Measurements from ENCODE around the gene CDC14B. TPM values are rescaled to one million over a fixed set of nuclear protein-coding genes. Genes with fewer than 3 reads are reported as not detected.

Gene CDC14B
- total and polyA plus RNA-seq, 2 donors (not counting 1 experiment from before 2014, with no cell fraction given), result 2.8 to 8.5 TPM

DNA sequence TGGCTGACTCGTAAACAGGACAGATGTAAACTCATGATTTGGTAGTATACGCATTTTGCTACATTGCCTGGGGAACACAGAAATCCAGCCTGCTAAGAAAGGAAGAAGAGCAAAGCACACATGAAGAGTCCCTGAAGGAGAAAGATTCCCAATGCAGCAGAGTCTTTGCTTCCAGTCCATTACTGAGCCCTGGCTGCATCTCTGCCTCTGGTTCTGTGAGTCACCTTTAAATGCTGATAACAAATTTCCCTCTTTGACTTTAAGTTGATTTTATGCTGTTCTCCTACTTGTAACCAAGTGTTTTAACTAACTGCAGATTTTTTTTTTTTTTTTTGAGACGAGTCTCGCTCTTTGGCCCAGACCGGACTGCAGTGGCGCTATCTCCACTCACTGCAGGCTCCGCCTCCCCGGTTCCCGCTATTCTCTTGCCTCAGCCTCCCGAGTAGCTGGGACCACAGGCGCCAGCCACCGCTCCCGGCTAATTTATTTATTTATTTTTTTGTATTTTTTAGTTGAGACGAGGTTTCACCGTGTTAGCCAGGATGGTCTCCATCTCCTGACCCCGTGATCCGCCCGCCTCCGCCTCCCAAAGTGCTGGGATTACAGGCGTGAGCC is 44.0 kb upstream of the CDC14B start:
- H3K27me3 Mint-ChIP-seq, result peaks cover 8% of the 10 kb centered on the region
- Histone ChIP-seq H3K36me3 (replicated peaks in 1 of 2; ENCODE audit: control extremely low read depth in 1 of 2, control insufficient read depth in 1 of 2, extremely low read depth in 1 of 2, insufficient read depth in 2 of 2, low read length in 1 of 2) (no peaks in the 10 kb centered on the region), H3K9me3 (ENCODE audit: control extremely low read depth in 1 of 3, control insufficient read depth in 2 of 3, insufficient read depth in 1 of 3, low read length in 2 of 3) (no peaks in the 10 kb centered on the region), H2AFZ (ENCODE audit: insufficient read depth, low read depth, low read length, poor library complexity, severe bottlenecking) (no peak overlapping the region), H3K27ac (ENCODE audit: low read length in 2 of 2) (no peak overlapping the region), H3K27me3 (replicated peaks in 1 of 4; ENCODE audit: control extremely low read depth in 1 of 4, control insufficient read depth in 3 of 4, insufficient read depth in 4 of 4, low read length in 3 of 4) (peaks cover 0 to 3% (median 0%) of the 10 kb centered on the region in 4 experiments), H4K20me1 (ENCODE audit: control insufficient read depth, insufficient read depth, low read length, poor library complexity, severe bottlenecking) (no peaks in the 10 kb centered on the region), H3K79me2 (ENCODE audit: control insufficient read depth, insufficient read depth, low read length) (no peaks in the 10 kb centered on the region), H3K4me2 (replicated peaks; ENCODE audit: low read depth, low read length, poor library complexity, severe bottlenecking) (no peak overlapping the region), H3K9ac (ENCODE audit: low read length) (no peak overlapping the region), H3K4me3 (ENCODE audit: control extremely low read depth in 1 of 5, extremely low read depth in 1 of 5, insufficient read depth in 1 of 5, low read depth in 2 of 5, low read length in 4 of 5) (no peak overlapping the region), H3K4me1 (ENCODE audit: control insufficient read depth in 2 of 2, insufficient read depth in 2 of 2, low read length in 2 of 2) (peaks cover 0 to 5% of the 10 kb centered on the region in 2 donors)
- intact Hi-C loops (cut with micrococcal nuclease), result no loop called here
- TF ChIP-seq, protein P1, sequence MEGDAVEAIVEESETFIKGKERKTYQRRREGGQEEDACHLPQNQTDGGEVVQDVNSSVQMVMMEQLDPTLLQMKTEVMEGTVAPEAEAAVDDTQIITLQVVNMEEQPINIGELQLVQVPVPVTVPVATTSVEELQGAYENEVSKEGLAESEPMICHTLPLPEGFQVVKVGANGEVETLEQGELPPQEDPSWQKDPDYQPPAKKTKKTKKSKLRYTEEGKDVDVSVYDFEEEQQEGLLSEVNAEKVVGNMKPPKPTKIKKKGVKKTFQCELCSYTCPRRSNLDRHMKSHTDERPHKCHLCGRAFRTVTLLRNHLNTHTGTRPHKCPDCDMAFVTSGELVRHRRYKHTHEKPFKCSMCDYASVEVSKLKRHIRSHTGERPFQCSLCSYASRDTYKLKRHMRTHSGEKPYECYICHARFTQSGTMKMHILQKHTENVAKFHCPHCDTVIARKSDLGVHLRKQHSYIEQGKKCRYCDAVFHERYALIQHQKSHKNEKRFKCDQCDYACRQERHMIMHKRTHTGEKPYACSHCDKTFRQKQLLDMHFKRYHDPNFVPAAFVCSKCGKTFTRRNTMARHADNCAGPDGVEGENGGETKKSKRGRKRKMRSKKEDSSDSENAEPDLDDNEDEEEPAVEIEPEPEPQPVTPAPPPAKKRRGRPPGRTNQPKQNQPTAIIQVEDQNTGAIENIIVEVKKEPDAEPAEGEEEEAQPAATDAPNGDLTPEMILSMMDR (IDR thresholded peaks at IDR 0.05), result no peak
- no peak for TF ChIP-seq EZH2 (IDR thresholded peaks at IDR 0.05; ENCODE audit: borderline replicate concordance, insufficient read depth, low read depth, low read length, poor library complexity, severe bottlenecking)
- no peak overlapping the region for H3K27ac Mint-ChIP-seq
- CTCF ChIA-PET, result no interaction called here
- POLR2A ChIA-PET, result no interaction called here
- H3K4me1 Mint-ChIP-seq, result peaks cover 5% of the 10 kb centered on the region
- ATAC-seq (ENCODE audit: low read depth) (no peak), DNase-seq (no peak)
- 100% methylated on average over 2 of the region's 20 CpGs for WGBS (ENCODE audit: insufficient coverage)
- no peak overlapping the region for H3K4me3 Mint-ChIP-seq
- no peaks in the 10 kb centered on the region for H3K9me3 Mint-ChIP-seq (ENCODE audit: insufficient read depth)

DNA sequence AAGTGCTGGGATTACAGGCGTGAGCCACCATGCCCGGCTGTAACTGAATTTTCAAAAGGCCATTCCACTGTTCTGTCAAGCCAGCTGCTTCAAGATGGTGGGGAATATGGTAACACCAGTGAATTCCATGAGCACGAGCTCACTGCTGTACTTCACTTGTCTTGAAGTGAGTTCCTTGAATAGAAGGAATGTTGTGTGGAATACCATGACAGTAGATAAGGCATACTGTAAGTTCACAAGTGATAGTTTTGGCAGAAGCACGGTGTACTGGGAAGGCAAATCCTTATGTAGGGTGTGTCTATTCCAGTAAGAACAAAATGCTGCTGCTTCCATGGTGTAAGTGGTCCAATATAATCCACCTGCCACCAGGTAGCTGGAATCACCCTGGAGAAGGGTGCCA is 42.1 kb upstream of the CDC14B start:
- Histone ChIP-seq H3K4me1 (ENCODE audit: control insufficient read depth in 2 of 2, insufficient read depth in 2 of 2, low read length in 2 of 2) (peaks cover 0 to 5% of the 10 kb centered on the region in 2 donors), H3K79me2 (ENCODE audit: control insufficient read depth, insufficient read depth, low read length) (no peaks in the 10 kb centered on the region), H3K27ac (ENCODE audit: low read length in 2 of 2) (no peak overlapping the region), H3K36me3 (replicated peaks in 1 of 2; ENCODE audit: control extremely low read depth in 1 of 2, control insufficient read depth in 1 of 2, extremely low read depth in 1 of 2, insufficient read depth in 2 of 2, low read length in 1 of 2) (no peaks in the 10 kb centered on the region), H3K27me3 (replicated peaks in 1 of 4; ENCODE audit: control extremely low read depth in 1 of 4, control insufficient read depth in 3 of 4, insufficient read depth in 4 of 4, low read length in 3 of 4) (no peaks in the 10 kb centered on the region), H3K4me3 (ENCODE audit: control extremely low read depth in 1 of 5, extremely low read depth in 1 of 5, insufficient read depth in 1 of 5, low read depth in 2 of 5, low read length in 4 of 5) (no peak overlapping the region), H3K9ac (ENCODE audit: low read length) (no peak overlapping the region), H3K4me2 (replicated peaks; ENCODE audit: low read depth, low read length, poor library complexity, severe bottlenecking) (no peak overlapping the region), H3K9me3 (ENCODE audit: control extremely low read depth in 1 of 3, control insufficient read depth in 2 of 3, insufficient read depth in 1 of 3, low read length in 2 of 3) (no peaks in the 10 kb centered on the region), H2AFZ (ENCODE audit: insufficient read depth, low read depth, low read length, poor library complexity, severe bottlenecking) (no peak overlapping the region), H4K20me1 (ENCODE audit: control insufficient read depth, insufficient read depth, low read length, poor library complexity, severe bottlenecking) (no peaks in the 10 kb centered on the region)
- H3K27ac Mint-ChIP-seq, result no peak overlapping the region
- ATAC-seq (ENCODE audit: low read depth) (no peak), DNase-seq (no peak)
- TF ChIP-seq, protein P1 (IDR thresholded peaks at IDR 0.05), result no peak
- no peaks in the 10 kb centered on the region for H3K9me3 Mint-ChIP-seq (ENCODE audit: insufficient read depth)
- 91% methylated on average over 4 of the region's 4 CpGs for WGBS (ENCODE audit: insufficient coverage)
- POLR2A ChIA-PET, result no interaction called here
- no peak overlapping the region for H3K4me3 Mint-ChIP-seq
- intact Hi-C loops (cut with micrococcal nuclease), result no loop called here
- CTCF ChIA-PET, result no interaction called here
- peaks cover 5% of the 10 kb centered on the region for H3K4me1 Mint-ChIP-seq
- H3K27me3 Mint-ChIP-seq, result peaks cover 8% of the 10 kb centered on the region

Measured in B cell (primary cell).